Gastroesophageal sphincter (tissue), 4 donors: ENCODE measurements around the gene OSBPL1A. TPM values are rescaled to one million over a fixed set of nuclear protein-coding genes. Genes with fewer than 3 reads are reported as not detected.

Experiments used
- ATAC-seq: fragments of 150-250 bp; one replicate; pipeline ENCODE4 v1.9.1; 2016; ENCODE audit warnings: mild to moderate bottlenecking, moderate library complexity
- H3K27ac ChIP-seq, 4 donors: fragments of 200-600 bp; sonication (generic) in 3 of 4; 1 replicate in 3 of 4; 2 replicates in 1 of 4; pipeline ENCODE4 v1.5.1; 2016 to 2019
- H3K27me3 ChIP-seq: fragments of 200-600 bp; sonication (generic); one replicate; pipeline ENCODE4 v1.5.1; 2019
- H3K36me3 ChIP-seq, 2 donors: fragments of 200-600 bp; sonication (generic); one replicate each; pipeline ENCODE4 v1.5.1; 2019; ENCODE audit warnings: control low read depth in 1 of 2
- H3K4me1 ChIP-seq, 3 donors: fragments of 200-600 bp; sonication (generic); 1 replicate in 2 of 3; 2 replicates in 1 of 3; pipeline ENCODE4 v1.5.1; 2016 to 2019; ENCODE audit warnings: control low read depth in 2 of 3
- H3K4me3 ChIP-seq, 2 donors: fragments of 200-600 bp; sonication (generic); one replicate each; pipeline ENCODE4 v1.5.1; 2019; ENCODE audit warnings: mild to moderate bottlenecking in 1 of 2, moderate library complexity in 1 of 2
- H3K9me3 ChIP-seq, 3 donors: fragments of 200-600 bp; sonication (generic); one replicate each; pipeline ENCODE4 v1.5.1; 2017 to 2019; ENCODE audit warnings: control low read depth in 2 of 3
- CTCF ChIP-seq, 4 experiments: fragments of 200-600 bp in 2 of 4; fragments of 450-650 bp in 2 of 4; sonication (generic) in 1 of 4; IDR thresholded peaks; one replicate each; pipeline ENCODE4 v1.5.1; 2017 to 2019; ENCODE audit warnings: antibody characterized with exemption in 4 of 4, mild to moderate bottlenecking in 2 of 4, moderate library complexity in 2 of 4
- EP300 ChIP-seq: sonication (generic); formaldehyde crosslinking; IDR thresholded peaks from one replicate; pipeline ENCODE4 v1.6.1; 2017; ENCODE audit warnings: antibody characterized with exemption, mild to moderate bottlenecking
- POLR2A ChIP-seq, 2 donors: fragments of 450-650 bp; IDR thresholded peaks; one replicate each; pipeline ENCODE4 v1.6.1; 2017; ENCODE audit warnings: antibody characterized with exemption in 2 of 2, mild to moderate bottlenecking in 2 of 2, moderate library complexity in 1 of 2
- POLR2AphosphoS5 ChIP-seq: sonication (generic); formaldehyde crosslinking; IDR thresholded peaks from one replicate; pipeline ENCODE4 v1.6.1; 2017; ENCODE audit warnings: antibody characterized with exemption
- WGBS, 2 donors: methylation state at CpG; one replicate each; pipeline ENCODE4 v1.1.5; 2018; ENCODE audit warnings: low coverage in 1 of 2; 5-methylcytosine and 5-hydroxymethylcytosine counted together
- total RNA-seq, 4 donors: library from RNA; depleted of rRNA; stranded (reverse); fragments of >200 nt; gene quantifications; one replicate each; pipeline ENCODE4 v1.1.0, GENCODE V29; 2016

The OSBPL1A gene
- total RNA-seq, 4 donors from 2014 or later: 97.1 to 120 (median 116) TPM

- ATAC-seq: peak; percentile 73
- Histone ChIP-seq H3K9me3 (no peaks in the 10 kb centered on the region), H3K27me3 (no peaks in the 10 kb centered on the region), H3K36me3 (peaks cover 0 to 23% of the 10 kb centered on the region in 2 donors), H3K27ac (peak overlapping the region; percentile 54 to 75 (median 72)), H3K4me3 (no peak overlapping the region), H3K4me1 (peaks cover 7 to 46% (median 16%) of the 10 kb centered on the region in 3 donors)
- WGBS, 2 donors: 7 to 14% methylated on average over 8 of the region's 8 CpGs
- TF ChIP-seq CTCF (IDR thresholded peaks at IDR 0.05) (no peak), POLR2A (IDR thresholded peaks at IDR 0.05) (no peak), EP300 (no peak), POLR2AphosphoS5 (peak; percentile 63)
These were observed 165.6 kb downstream of the OSBPL1A start for GRCh38 chr18:24231773-24232735.

DNA sequence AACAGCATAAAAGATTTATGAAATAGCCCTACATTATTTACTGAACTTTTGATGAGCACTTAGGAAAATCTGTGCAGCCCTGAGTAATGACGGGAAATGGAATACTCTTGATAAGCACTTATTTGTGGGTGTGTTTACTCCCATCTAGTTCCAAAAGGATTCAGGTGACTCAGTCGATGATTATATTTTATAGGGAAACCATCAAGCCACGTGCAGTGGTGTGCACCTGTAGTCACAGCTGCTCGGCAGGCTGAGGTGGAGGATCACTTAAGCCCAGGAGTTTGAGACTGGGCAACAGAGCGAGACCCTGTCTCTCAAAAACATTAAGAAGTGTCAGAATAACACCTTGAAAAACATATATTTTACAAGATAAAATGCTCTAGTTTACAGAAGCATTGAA is 166.9 kb downstream of the OSBPL1A start:
- Histone ChIP-seq H3K27ac (peak overlapping the region; percentile 54 to 75 (median 72)), H3K36me3 (peaks cover 0 to 11% of the 10 kb centered on the region in 2 donors), H3K4me1 (peaks cover 7 to 46% (median 16%) of the 10 kb centered on the region in 3 donors), H3K9me3 (no peaks in the 10 kb centered on the region), H3K4me3 (no peak overlapping the region), H3K27me3 (no peaks in the 10 kb centered on the region)
- TF ChIP-seq CTCF (IDR thresholded peaks at IDR 0.05): no peak
- no peak for TF ChIP-seq EP300
- no peak for TF ChIP-seq POLR2AphosphoS5
- TF ChIP-seq POLR2A (IDR thresholded peaks at IDR 0.05): no peak
- WGBS, 2 donors: 75 to 80% methylated on average over 4 to 5 of the region's 5 CpGs
- no peak for ATAC-seq

DNA sequence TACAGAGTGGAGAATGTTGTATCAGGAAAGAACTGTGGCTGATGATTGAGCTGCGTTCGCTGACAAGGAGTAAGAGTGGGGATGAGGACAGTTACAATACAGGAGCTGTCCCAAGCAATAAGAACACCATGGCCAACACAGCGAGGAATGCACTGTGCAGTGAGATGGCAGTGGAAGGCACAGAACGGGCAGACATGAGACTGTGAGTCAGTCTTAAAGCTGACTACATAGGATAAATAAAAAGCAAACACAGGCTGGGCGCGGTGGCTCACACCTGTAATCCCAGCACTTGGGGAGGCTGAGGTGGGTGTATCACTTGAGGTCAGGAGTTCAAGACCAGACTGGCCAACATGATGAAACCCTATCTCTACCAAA is 169.0 kb downstream of the OSBPL1A start:
- no peak overlapping the region for H3K4me3 ChIP-seq
- no peaks in the 10 kb centered on the region for H3K27me3 ChIP-seq
- no peak for TF ChIP-seq POLR2A (IDR thresholded peaks at IDR 0.05)
- no peak for TF ChIP-seq EP300
- no peak for TF ChIP-seq POLR2AphosphoS5
- TF ChIP-seq CTCF (IDR thresholded peaks at IDR 0.05): no peak
- peaks cover 7 to 52% (median 16%) of the 10 kb centered on the region in 3 donors for H3K4me1 ChIP-seq
- no peak for ATAC-seq
- H3K9me3 ChIP-seq: no peaks in the 10 kb centered on the region
- 90 to 94% methylated on average over 6 of the region's 6 CpGs for WGBS, 2 donors
- H3K36me3 ChIP-seq: peaks cover 0 to 7% of the 10 kb centered on the region in 2 donors
- no peak overlapping the region for H3K27ac ChIP-seq

- Histone ChIP-seq H3K27ac (no peak overlapping the region), H3K4me3 (no peak overlapping the region), H3K4me1 (peaks cover 7 to 55% (median 16%) of the 10 kb centered on the region in 3 donors), H3K27me3 (no peaks in the 10 kb centered on the region), H3K9me3 (no peaks in the 10 kb centered on the region), H3K36me3 (peaks cover 0 to 7% of the 10 kb centered on the region in 2 donors)
- TF ChIP-seq CTCF (IDR thresholded peaks at IDR 0.05) (no peak), POLR2AphosphoS5 (no peak), EP300 (no peak), POLR2A (IDR thresholded peaks at IDR 0.05) (no peak)
- 70 to 74% methylated on average over 7 to 12 of the region's 12 CpGs for WGBS, 2 donors
- no peak for ATAC-seq
These were observed 169.5 kb downstream of the OSBPL1A start for GRCh38 chr18:24227977-24228666.
